Lower leg skin (tissue), 4 donors: Measurements from ENCODE around the gene LEMD2. TPM values are rescaled to one million over a fixed set of nuclear protein-coding genes. Genes with fewer than 3 reads are reported as not detected.

Experiments used
- DNase-seq, 2 donors: peaks; one replicate each; pipeline ENCODE4 v3.0.0-alpha.2; 2019; ENCODE audit warnings: low spot score in 2 of 2
- H3K4me3 ChIP-seq: fragments of 200-600 bp; sonication (generic); 2 replicates; pipeline ENCODE4 v1.5.1; 2017; ENCODE audit warnings: mild to moderate bottlenecking, low read depth; ENCODE audit not compliant: poor library complexity, severe bottlenecking
- POLR2A ChIP-seq, 2 donors: fragments of 450-650 bp; IDR thresholded peaks; one replicate each; pipeline ENCODE4 v1.6.1; 2016 to 2017; ENCODE audit warnings: antibody characterized with exemption in 2 of 2, mild to moderate bottlenecking in 1 of 2, moderate library complexity in 1 of 2
- WGBS, 2 donors: methylation state at CpG; one replicate each; pipeline ENCODE4 v1.1.5; 2018; 5-methylcytosine and 5-hydroxymethylcytosine counted together
- intact Hi-C: fragments of 100-400 bp; cut with DNase I; formaldehyde crosslinking; loops from one replicate; pipeline ENCODE4 v1.15.0; 2023; ENCODE audit warnings: low total_unique reads
- total RNA-seq, 4 donors: library from RNA; depleted of rRNA; stranded (reverse); fragments of >200 nt; gene quantifications; one replicate each; pipeline ENCODE4 v1.1.0, GENCODE V29; 2016
- TF ChIP-seq, protein P1 (sequence below), 3 donors: fragments of 450-650 bp; IDR thresholded peaks; one replicate each; pipeline ENCODE4 v1.5.1; 2016; ENCODE audit warnings: antibody characterized with exemption in 3 of 3, mild to moderate bottlenecking in 3 of 3, moderate library complexity in 2 of 3

The LEMD2 gene
- total RNA-seq, 4 donors from 2014 or later, result 57.5 to 93.6 (median 68.1) TPM

DNA sequence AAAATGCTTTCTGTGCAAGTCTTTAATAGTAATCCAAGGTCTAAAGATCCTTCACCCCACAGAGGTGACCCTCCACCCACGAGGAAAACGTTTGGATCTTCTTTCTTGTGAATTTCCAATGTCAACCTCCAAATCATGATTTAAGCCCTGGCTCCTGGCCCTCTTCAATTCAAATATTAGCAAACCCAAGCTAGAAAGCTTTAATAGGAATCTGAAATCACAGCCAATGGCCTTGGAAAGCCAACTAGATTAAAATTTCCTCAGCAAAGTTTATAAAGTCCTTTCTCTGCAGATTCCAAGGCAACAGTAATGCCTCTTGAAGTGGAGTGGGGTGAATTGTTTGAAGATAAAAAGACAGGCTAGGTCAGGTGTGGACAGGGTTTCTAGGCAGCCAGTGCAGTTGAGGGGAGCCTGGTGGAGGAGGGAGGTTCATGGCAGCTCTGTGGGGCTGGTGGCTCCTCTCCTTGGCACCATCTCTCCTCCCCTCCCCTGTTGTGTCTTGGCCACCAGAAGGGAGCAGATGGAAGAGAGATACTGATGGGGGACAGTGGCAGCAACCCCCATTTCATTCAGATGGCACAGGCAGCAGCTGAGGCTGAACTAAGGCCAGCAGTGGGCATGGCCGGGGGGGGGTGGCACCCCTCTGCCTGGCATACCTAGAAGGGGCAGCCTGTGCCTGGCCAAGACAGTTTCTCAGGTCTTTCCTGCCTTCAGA, 65.4 kb downstream of the LEMD2 start:
- no peak overlapping the region for H3K4me3 ChIP-seq
- 35 to 49% methylated on average over 3 of the region's 3 CpGs for WGBS, 2 donors
- DNase-seq, result no peak
- TF ChIP-seq, protein P1, sequence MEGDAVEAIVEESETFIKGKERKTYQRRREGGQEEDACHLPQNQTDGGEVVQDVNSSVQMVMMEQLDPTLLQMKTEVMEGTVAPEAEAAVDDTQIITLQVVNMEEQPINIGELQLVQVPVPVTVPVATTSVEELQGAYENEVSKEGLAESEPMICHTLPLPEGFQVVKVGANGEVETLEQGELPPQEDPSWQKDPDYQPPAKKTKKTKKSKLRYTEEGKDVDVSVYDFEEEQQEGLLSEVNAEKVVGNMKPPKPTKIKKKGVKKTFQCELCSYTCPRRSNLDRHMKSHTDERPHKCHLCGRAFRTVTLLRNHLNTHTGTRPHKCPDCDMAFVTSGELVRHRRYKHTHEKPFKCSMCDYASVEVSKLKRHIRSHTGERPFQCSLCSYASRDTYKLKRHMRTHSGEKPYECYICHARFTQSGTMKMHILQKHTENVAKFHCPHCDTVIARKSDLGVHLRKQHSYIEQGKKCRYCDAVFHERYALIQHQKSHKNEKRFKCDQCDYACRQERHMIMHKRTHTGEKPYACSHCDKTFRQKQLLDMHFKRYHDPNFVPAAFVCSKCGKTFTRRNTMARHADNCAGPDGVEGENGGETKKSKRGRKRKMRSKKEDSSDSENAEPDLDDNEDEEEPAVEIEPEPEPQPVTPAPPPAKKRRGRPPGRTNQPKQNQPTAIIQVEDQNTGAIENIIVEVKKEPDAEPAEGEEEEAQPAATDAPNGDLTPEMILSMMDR (IDR thresholded peaks at IDR 0.05), result no peak
- no peak for TF ChIP-seq POLR2A (IDR thresholded peaks at IDR 0.05)
- intact Hi-C loops, result no loop called here

DNA sequence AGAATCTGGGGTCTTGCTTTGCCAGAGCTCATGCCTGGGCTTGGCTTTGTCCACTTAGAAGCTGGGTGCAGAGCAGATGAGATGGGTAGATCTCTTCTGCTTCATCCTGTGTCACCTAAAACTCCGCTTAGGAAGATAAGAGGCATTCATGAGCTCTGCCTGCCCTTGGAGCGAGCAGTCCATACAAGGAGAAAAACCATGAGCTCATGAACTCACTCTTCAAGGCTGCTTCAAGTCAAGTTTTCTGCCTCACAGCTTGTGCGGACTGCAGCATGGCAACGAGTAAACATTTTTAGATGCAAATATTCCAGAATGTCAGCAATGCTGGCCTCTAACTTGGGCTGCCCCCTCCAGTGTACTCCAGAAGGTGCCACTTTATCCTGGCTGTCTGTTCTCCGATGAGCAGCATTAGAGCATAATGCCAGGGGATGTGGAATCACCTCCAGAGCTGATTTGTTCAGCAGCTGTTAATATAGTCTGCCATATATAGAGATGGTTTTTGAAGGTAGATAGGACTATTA, 66.8 kb downstream of the LEMD2 start:
- 90% methylated on average over 5 of the region's 5 CpGs for WGBS, 2 donors
- no peak for DNase-seq
- intact Hi-C loops, result no loop called here
- no peak for TF ChIP-seq POLR2A (IDR thresholded peaks at IDR 0.05)
- TF ChIP-seq, protein P1 (IDR thresholded peaks at IDR 0.05), result no peak
- H3K4me3 ChIP-seq, result no peak overlapping the region

DNA sequence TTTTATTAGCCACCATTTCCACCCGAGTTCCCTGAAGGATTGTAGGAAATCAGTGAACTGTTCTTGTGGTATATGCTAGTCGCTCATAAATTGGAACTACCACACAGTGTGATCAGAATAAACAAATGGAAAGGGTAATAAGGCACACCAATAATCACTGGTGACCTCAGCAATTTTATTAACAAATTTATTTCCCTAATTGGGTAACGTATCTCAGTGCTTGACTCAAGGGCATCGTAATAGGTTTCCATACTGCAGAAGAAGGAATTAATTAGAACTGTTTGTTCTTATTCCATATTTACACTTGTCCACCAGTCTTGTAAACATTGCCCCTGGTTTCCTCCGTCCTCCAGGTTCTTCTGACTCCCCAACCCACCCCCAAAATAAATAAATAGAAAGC, 67.4 kb downstream of the LEMD2 start:
- WGBS, 2 donors, result 69 to 75% methylated on average over 5 of the region's 5 CpGs
- no peak for TF ChIP-seq POLR2A (IDR thresholded peaks at IDR 0.05)
- TF ChIP-seq, protein P1 (IDR thresholded peaks at IDR 0.05), result no peak
- no peak overlapping the region for H3K4me3 ChIP-seq
- intact Hi-C loops, result no loop called here
- DNase-seq, result no peak

Other genes starting within 250 kb of the LEMD2 start
- gene BAK1, start 208.9 kb downstream of the LEMD2 start, total RNA-seq, result 10 to 100 TPM; 19.7 to 26.6 (median 22.2) TPM
- 100 to 1,000 TPM; 161 to 265 (median 197) TPM for gene ITPR3, start 167.8 kb downstream of the LEMD2 start, total RNA-seq
- 10 to 100 TPM in 2 of 4 donors, 1 to 10 TPM in 2; 8.5 to 20.4 (median 10.2) TPM for gene UQCC2, start 77.4 kb downstream of the LEMD2 start, total RNA-seq
- under 1 TPM in 1 of 4 donors, not detected in 3; 0.45 TPM for gene IP6K3, start 42.2 kb downstream of the LEMD2 start, total RNA-seq
- not detected for gene MLN, start 14.9 kb upstream of the LEMD2 start, total RNA-seq